ENCODE results near the gene NFASC.

- TF ChIP-seq CTCF (IDR thresholded peaks at IDR 0.05) (no peak), POLR2A (IDR thresholded peaks at IDR 0.05) (no peak)
Observed at GRCh38 chr1:204959374-204959773, 88.7 kb downstream of the NFASC start.
